ENCODE measurements around the gene XPO5. TPM values are rescaled to one million over a fixed set of nuclear protein-coding genes. Genes with fewer than 3 reads are reported as not detected.

Gene XPO5
- total and polyA plus RNA-seq, 9 of the 15 experiments (the other 6 are each of a cell fraction or from before 2014, with no cell fraction given): 36.0 to 170 (median 99.1) TPM

DNA sequence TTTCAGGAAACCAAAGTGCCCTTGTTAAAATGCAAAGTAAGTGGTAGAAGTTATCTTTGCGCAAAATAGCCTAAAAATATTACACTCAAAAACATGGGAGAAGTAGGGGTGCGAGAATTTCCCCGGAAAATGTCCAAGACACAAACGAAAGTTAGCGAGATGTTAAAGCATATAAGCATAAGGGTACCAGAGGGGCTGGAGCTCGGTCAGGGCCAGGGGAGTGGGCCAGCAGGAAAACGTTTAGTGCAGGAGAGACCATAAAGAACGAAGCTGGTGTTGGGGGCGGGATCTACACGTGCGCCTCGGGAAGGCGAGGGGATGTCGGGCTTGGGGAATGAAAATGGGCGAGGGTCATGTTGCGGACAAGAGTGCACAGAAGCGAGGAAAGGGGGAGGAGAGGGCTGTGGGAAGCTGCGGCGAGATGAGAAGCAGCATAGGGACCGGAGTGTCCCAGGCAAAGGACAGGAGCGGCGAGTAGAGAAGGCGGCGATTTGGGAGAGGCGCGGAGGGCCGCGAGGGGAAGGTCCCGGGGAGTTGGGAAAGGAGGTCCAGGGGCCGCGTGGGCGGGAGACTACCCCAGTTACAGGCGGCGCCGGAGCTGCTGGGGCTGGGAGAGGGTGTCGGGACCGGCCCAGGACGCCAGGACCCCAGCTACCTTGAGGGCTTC is 600 bp downstream of the XPO5 start (continued):
- TF ChIP-seq ATF1 (CRISPR knock-in tag; IDR thresholded peaks at IDR 0.05) (no peak), ATF1 (tag; IDR thresholded peaks at IDR 0.05) (no peak), KLF13 (tag; IDR thresholded peaks at IDR 0.05; ENCODE audit: borderline replicate concordance, low read depth) (no peak), ETV5 (CRISPR knock-in tag; IDR thresholded peaks at IDR 0.05; ENCODE audit: low read depth) (no peak), BRD9 (IDR thresholded peaks at IDR 0.05; ENCODE audit: low read depth, partially characterized antibody) (peak; percentile 54), CHCHD3 (CRISPR knock-in tag; IDR thresholded peaks at IDR 0.05) (no peak), SP1 (CRISPR knock-in tag; IDR thresholded peaks at IDR 0.05) (peak; percentile 21; the same call in 1 of the 2 replicates), ZNF584 (CRISPR knock-in tag; IDR thresholded peaks at IDR 0.05; ENCODE audit: low read depth) (no peak; the same call in 1 of the 2 replicates), BHLHE40 (IDR thresholded peaks at IDR 0.05; ENCODE audit: low read length) (peak; percentile 69; the same call in 1 of the 2 replicates), FOXK2 (conservative IDR thresholded peaks at IDR 0.05 in 1 of 2, IDR thresholded peaks at IDR 0.05 in 1 of 2; ENCODE audit: low read depth in 2 of 2) (peak in 1 of 2 experiments; percentile 61), MCM7 (IDR thresholded peaks at IDR 0.05) (no peak), HMG20B (CRISPR knock-in tag; IDR thresholded peaks at IDR 0.05) (peak; percentile 39; the same call in 1 of the 2 replicates), ZBTB7A (IDR thresholded peaks at IDR 0.05; ENCODE audit: borderline replicate concordance, control insufficient read depth, low read depth, low read length) (no peak; the same call in 1 of the 2 replicates)
- TF ChIP-seq, protein P1, sequence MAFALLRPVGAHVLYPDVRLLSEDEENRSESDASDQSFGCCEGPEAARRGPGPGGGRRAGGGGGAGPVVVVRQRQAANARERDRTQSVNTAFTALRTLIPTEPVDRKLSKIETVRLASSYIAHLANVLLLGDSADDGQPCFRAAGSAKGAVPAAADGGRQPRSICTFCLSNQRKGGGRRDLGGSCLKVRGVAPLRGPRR (CRISPR knock-in tag; IDR thresholded peaks at IDR 0.05): 0 out of 2 replicates have a peak, but pooled peaks have one; percentile 47
- TF ChIP-seq, protein P2, sequence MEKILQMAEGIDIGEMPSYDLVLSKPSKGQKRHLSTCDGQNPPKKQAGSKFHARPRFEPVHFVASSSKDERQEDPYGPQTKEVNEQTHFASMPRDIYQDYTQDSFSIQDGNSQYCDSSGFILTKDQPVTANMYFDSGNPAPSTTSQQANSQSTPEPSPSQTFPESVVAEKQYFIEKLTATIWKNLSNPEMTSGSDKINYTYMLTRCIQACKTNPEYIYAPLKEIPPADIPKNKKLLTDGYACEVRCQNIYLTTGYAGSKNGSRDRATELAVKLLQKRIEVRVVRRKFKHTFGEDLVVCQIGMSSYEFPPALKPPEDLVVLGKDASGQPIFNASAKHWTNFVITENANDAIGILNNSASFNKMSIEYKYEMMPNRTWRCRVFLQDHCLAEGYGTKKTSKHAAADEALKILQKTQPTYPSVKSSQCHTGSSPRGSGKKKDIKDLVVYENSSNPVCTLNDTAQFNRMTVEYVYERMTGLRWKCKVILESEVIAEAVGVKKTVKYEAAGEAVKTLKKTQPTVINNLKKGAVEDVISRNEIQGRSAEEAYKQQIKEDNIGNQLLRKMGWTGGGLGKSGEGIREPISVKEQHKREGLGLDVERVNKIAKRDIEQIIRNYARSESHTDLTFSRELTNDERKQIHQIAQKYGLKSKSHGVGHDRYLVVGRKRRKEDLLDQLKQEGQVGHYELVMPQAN (IDR thresholded peaks at IDR 0.05; ENCODE audit: borderline replicate concordance): peak; percentile 97
- TF ChIP-seq, protein P3, sequence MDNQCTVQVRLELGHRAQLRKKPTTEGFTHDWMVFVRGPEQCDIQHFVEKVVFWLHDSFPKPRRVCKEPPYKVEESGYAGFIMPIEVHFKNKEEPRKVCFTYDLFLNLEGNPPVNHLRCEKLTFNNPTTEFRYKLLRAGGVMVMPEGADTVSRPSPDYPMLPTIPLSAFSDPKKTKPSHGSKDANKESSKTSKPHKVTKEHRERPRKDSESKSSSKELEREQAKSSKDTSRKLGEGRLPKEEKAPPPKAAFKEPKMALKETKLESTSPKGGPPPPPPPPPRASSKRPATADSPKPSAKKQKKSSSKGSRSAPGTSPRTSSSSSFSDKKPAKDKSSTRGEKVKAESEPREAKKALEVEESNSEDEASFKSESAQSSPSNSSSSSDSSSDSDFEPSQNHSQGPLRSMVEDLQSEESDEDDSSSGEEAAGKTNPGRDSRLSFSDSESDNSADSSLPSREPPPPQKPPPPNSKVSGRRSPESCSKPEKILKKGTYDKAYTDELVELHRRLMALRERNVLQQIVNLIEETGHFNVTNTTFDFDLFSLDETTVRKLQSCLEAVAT (IDR thresholded peaks at IDR 0.05): peak; percentile 72 to 88; a peak in 3 of 4 replicates
- TF ChIP-seq, protein P4, sequence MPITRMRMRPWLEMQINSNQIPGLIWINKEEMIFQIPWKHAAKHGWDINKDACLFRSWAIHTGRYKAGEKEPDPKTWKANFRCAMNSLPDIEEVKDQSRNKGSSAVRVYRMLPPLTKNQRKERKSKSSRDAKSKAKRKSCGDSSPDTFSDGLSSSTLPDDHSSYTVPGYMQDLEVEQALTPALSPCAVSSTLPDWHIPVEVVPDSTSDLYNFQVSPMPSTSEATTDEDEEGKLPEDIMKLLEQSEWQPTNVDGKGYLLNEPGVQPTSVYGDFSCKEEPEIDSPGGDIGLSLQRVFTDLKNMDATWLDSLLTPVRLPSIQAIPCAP (CRISPR knock-in tag; IDR thresholded peaks at IDR 0.05; ENCODE audit: borderline replicate concordance): 0 out of 2 replicates have a peak, but pooled peaks have one; percentile 7
- TF ChIP-seq, protein P5, sequence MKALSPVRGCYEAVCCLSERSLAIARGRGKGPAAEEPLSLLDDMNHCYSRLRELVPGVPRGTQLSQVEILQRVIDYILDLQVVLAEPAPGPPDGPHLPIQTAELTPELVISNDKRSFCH (CRISPR knock-in tag; IDR thresholded peaks at IDR 0.05): no peak
- TF ChIP-seq, protein P5 (tag; IDR thresholded peaks at IDR 0.05): 0 out of 2 replicates have a peak, but pooled peaks have one; percentile 18
- TF ChIP-seq, protein P6, sequence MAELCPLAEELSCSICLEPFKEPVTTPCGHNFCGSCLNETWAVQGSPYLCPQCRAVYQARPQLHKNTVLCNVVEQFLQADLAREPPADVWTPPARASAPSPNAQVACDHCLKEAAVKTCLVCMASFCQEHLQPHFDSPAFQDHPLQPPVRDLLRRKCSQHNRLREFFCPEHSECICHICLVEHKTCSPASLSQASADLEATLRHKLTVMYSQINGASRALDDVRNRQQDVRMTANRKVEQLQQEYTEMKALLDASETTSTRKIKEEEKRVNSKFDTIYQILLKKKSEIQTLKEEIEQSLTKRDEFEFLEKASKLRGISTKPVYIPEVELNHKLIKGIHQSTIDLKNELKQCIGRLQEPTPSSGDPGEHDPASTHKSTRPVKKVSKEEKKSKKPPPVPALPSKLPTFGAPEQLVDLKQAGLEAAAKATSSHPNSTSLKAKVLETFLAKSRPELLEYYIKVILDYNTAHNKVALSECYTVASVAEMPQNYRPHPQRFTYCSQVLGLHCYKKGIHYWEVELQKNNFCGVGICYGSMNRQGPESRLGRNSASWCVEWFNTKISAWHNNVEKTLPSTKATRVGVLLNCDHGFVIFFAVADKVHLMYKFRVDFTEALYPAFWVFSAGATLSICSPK (IDR thresholded peaks at IDR 0.05; ENCODE audit: borderline replicate concordance): no peak
